Neutrophil (primary cell): ENCODE data around the gene STIM1.

Experiments
- H3K27ac ChIP-seq: fragments of 200-600 bp; sonication (generic); 2 replicates; pipeline ENCODE4 v1.5.1; 2016; ENCODE audit warnings: mild to moderate bottlenecking, moderate library complexity
- H3K27me3 ChIP-seq: fragments of 200-600 bp; sonication (generic); 2 replicates; pipeline ENCODE4 v1.6.0; 2016; ENCODE audit warnings: mild to moderate bottlenecking
- H3K36me3 ChIP-seq: fragments of 200-600 bp; sonication (generic); 2 replicates; pipeline ENCODE4 v1.5.1; 2017
- H3K4me1 ChIP-seq, 2 experiments: fragments of 200-600 bp in 1 of 2; sonication (generic) in 1 of 2; 1 replicate in 1 of 2; 2 replicates in 1 of 2; pipeline versions ENCODE4 v1.5.1 to v1.6.1; 2013 to 2016; ENCODE audit warnings: low read depth in 1 of 2, low read length in 1 of 2, mild to moderate bottlenecking in 1 of 2, moderate library complexity in 1 of 2; ENCODE audit not compliant: control insufficient read depth in 1 of 2, insufficient read depth in 1 of 2
- H3K4me3 ChIP-seq, 2 experiments: fragments of 200-600 bp in 1 of 2; sonication (generic) in 1 of 2; 1 replicate in 1 of 2; 2 replicates in 1 of 2; pipeline ENCODE4 v1.5.1; 2013 to 2016; ENCODE audit warnings: low read depth in 1 of 2, low read length in 1 of 2, mild to moderate bottlenecking in 1 of 2, moderate library complexity in 1 of 2
- H3K9me3 ChIP-seq: fragments of 200-600 bp; sonication (generic); 2 replicates; pipeline ENCODE4 v1.5.1; 2016
- CTCF ChIP-seq: fragments of 200-600 bp; sonication (generic); IDR thresholded peaks from 2 replicates; pipeline ENCODE4 v1.5.1; 2016; ENCODE audit warnings: antibody characterized with exemption

The STIM1 gene

GRCh38 chr11:3826721-3827120 lies 28.7 kb upstream of the STIM1 start:
- Histone ChIP-seq H3K27me3 (no peaks in the 10 kb centered on the region), H3K36me3 (peaks cover 71% of the 10 kb centered on the region), H3K9me3 (no peaks in the 10 kb centered on the region), H3K4me3 (no peak overlapping the region), H3K27ac (peak overlapping the region; percentile 98), H3K4me1 (peaks cover 76% of the 10 kb centered on the region in 2 experiments)
- no peak for TF ChIP-seq CTCF

GRCh38 chr11:3827434-3828186 lies 27.9 kb upstream of the STIM1 start:
- H3K27me3 ChIP-seq = no peaks in the 10 kb centered on the region
- H3K36me3 ChIP-seq = peaks cover 78% of the 10 kb centered on the region
- H3K9me3 ChIP-seq = no peaks in the 10 kb centered on the region
- H3K4me3 ChIP-seq = no peak overlapping the region
- peaks cover 84 to 85% of the 10 kb centered on the region in 2 experiments for H3K4me1 ChIP-seq
- H3K27ac ChIP-seq = peak overlapping the region; percentile 98
- no peak for TF ChIP-seq CTCF

- peaks cover 83% of the 10 kb centered on the region for H3K36me3 ChIP-seq
- peak overlapping the region; percentile 93 to 99 for H3K4me3 ChIP-seq
- H3K27me3 ChIP-seq = no peaks in the 10 kb centered on the region
- H3K9me3 ChIP-seq = no peaks in the 10 kb centered on the region
- TF ChIP-seq CTCF = no peak
- peaks cover 97 to 98% of the 10 kb centered on the region in 2 experiments for H3K4me1 ChIP-seq
- peak overlapping the region; percentile 98 for H3K27ac ChIP-seq
Observed at GRCh38 chr11:3830088-3830487, 25.4 kb upstream of the STIM1 start.

GRCh38 chr11:3830730-3831129 lies 24.7 kb upstream of the STIM1 start:
- peak overlapping the region; percentile 93 to 99 for H3K4me3 ChIP-seq
- H3K4me1 ChIP-seq = peaks cover 97 to 98% of the 10 kb centered on the region in 2 experiments
- H3K27ac ChIP-seq = peak overlapping the region; percentile 98
- H3K9me3 ChIP-seq = no peaks in the 10 kb centered on the region
- TF ChIP-seq CTCF = no peak
- peaks cover 77% of the 10 kb centered on the region for H3K36me3 ChIP-seq
- no peaks in the 10 kb centered on the region for H3K27me3 ChIP-seq

- no peak for TF ChIP-seq CTCF
- Histone ChIP-seq H3K4me3 (peak overlapping the region; percentile 93 to 99), H3K9me3 (no peaks in the 10 kb centered on the region), H3K36me3 (peaks cover 68% of the 10 kb centered on the region), H3K27ac (peak overlapping the region; percentile 98), H3K4me1 (peaks cover 94 to 97% of the 10 kb centered on the region in 2 experiments), H3K27me3 (no peaks in the 10 kb centered on the region)
Observed at GRCh38 chr11:3831378-3832239, 23.9 kb upstream of the STIM1 start.
